Measurements from ENCODE around the gene TGFB3.

DNA sequence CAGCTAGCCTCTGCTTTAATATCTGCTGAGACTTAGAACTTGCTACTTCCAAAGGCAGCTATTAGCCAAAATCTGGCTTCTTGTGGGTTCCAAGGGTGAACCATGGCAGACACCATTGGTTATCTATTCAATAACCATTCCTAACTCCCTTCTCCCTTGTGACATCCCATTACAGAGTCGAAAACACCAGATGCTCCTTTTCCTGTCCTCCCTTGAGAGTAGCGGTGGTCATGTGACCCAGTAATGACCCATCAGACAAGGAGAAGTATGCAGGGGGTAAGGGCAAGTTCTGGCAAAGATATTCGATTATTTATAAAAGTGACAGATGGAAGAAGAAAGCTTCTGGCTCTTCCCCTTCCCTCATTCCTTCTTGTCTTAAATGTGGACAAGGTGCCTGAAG lies 20.1 kb downstream of the TGFB3 start:
- TF ChIP-seq, protein P1, sequence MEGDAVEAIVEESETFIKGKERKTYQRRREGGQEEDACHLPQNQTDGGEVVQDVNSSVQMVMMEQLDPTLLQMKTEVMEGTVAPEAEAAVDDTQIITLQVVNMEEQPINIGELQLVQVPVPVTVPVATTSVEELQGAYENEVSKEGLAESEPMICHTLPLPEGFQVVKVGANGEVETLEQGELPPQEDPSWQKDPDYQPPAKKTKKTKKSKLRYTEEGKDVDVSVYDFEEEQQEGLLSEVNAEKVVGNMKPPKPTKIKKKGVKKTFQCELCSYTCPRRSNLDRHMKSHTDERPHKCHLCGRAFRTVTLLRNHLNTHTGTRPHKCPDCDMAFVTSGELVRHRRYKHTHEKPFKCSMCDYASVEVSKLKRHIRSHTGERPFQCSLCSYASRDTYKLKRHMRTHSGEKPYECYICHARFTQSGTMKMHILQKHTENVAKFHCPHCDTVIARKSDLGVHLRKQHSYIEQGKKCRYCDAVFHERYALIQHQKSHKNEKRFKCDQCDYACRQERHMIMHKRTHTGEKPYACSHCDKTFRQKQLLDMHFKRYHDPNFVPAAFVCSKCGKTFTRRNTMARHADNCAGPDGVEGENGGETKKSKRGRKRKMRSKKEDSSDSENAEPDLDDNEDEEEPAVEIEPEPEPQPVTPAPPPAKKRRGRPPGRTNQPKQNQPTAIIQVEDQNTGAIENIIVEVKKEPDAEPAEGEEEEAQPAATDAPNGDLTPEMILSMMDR (IDR thresholded peaks at IDR 0.05) = no peak
- TF ChIP-seq POLR2A (IDR thresholded peaks at IDR 0.05) = no peak

All from adrenal gland (tissue), 5 donors.